ENCODE measurements around the gene EXT2.

EXT2 gene

DNA sequence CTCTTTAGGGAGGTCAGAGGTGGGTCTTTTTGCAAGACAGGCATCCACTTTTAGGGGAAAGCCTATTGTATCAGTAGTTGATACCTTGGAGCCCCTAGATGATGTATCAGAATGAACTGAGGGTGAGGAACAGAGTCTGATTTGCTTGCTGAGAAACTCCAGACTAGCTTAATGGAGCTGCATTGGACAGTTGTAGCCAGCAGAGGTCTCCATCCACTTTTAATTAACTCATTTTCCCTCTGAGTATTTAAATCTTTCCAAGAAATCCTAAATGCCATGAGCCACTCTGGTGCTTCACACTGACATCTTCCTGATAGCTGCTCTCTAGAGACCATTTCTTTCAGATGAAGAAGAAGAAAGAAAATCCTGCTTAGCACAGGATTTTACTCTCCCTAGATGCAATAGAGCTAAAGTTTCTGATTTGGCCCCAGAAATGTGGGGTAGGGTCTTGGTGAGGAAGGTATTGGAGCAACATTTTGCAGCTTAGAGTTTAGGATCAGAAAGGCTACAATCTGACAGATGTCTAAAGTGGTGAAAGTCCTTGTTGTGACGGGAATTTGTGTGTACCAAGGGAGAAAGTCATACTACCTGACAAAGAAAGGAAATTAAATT, 38.0 kb downstream of the EXT2 start:
- no peak for DNase-seq (ENCODE audit: low read depth in 3 of 3)

- no peak for DNase-seq (ENCODE audit: low read depth in 3 of 3)
These were observed 39.1 kb downstream of the EXT2 start for GRCh38 chr11:44134625-44135024.

- DNase-seq (ENCODE audit: low read depth in 3 of 3), result no peak
These were observed 40.9 kb downstream of the EXT2 start for GRCh38 chr11:44136176-44136945.

GRCh38 chr11:44137057-44137456, 41.6 kb downstream of the EXT2 start:
- DNase-seq (ENCODE audit: low read depth in 3 of 3), result no peak

GRCh38 chr11:44138286-44138685, 42.8 kb downstream of the EXT2 start:
- DNase-seq (ENCODE audit: low read depth in 3 of 3), result no peak

DNA sequence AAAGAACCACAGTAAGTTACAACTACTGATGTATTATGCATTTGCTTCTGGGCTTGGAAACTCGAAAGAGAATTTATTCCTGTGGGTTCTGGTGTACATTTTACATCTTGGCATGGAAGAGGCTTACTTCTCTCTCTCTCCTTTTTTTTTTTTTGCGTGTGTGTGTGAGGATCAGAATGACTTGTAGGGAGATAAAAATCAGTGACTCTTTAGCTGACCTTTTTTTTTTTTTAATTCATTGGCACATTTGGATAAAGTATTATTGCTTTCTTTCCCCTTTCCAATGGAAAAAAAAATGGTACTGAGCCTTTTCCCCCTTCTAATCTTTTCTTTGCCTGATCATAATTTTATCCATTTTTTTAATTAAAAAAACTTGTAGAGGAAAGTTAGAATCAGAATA, 43.5 kb downstream of the EXT2 start:
- no peak for DNase-seq (ENCODE audit: low read depth in 3 of 3)

GRCh38 chr11:44139565-44140330, 44.3 kb downstream of the EXT2 start:
- no peak for DNase-seq (ENCODE audit: low read depth in 3 of 3)

DNA sequence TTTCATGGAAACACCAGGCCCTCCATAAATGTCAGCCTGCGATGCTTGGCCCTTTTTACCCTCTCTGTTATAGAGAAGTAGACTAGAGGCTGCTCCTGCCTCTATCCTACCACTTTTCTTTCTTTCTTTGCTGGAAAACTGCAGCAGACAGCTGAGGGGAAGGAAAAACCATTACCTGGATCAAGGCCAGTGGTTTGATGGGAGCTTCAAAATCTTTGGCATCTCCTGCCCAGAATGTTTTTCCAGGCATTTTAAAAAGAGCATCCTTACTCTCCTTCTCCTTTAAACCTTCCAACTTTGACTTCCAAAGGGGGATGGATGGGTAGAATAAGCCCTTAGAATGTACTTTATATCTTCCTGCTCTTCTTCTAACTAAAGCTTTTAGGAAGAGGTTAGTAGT, 44.9 kb downstream of the EXT2 start:
- no peak for DNase-seq (ENCODE audit: low read depth in 3 of 3)

DNA sequence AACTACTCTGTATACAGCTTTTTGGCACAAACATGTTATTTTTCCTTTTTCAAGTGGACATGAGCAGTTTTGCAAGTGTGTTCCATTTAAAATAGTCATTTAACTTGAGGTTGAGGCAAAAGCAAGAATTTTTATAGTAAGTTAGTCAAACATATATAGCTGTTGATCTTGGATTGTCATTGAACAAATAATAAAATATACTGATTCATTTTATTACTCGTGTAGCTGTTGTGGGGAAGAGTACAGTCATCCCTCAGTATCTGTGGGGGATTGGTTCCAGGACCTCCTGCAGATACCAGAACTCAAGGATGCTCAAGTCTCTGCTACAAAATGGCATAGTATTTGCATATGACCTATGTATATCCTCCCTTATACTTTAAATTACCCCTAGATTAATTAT, 45.3 kb downstream of the EXT2 start:
- no peak for DNase-seq (ENCODE audit: low read depth in 3 of 3)

DNA sequence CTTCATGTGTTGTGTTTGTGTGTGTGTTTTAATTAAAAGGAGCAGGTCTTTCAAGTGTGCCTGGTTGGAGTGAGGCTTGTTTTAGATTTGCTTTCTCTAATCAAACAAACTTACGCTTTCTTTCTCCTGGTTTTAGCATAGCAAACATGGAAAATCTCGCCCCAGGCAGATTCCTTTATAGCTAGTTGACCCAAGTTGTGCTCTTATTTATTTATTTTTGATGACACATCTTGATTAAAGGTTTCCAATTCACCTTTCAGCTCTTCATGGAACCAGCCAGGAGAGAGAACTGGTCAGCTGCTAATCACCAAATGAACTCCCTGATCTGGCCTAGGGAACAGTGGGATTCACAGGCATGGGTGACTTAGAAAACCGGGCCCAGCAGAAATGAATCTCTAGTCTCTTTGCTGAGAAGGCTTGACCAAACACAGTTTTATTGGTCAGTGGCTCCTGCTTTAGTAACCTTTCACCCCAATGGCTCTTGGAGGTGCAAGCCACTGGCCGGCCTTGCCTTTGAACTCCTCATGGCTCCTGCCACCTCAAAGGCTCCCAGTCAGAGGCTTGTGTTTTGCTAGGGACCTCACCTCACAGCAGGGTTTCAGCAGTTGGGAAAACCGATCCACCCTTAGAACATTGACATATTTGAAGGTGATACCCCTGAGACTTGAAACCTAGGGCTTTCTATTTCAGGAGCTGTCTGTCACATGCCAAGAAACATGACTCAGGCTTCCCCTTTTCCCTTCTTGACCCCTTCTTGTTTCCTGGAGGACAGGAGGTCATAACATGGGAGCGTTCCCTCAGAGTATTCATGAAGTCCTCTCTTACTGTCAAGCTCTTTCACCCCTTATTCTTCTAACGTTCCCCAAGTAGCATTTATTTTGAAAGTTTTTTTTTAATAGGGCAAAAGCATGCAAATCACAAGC, 48.8 kb downstream of the EXT2 start:
- no peak for DNase-seq (ENCODE audit: low read depth in 3 of 3)

GRCh38 chr11:44145011-44145775, 49.7 kb downstream of the EXT2 start:
- no peak for DNase-seq (ENCODE audit: low read depth in 3 of 3)

- DNase-seq (ENCODE audit: low read depth in 3 of 3), result no peak
These were observed 51.5 kb downstream of the EXT2 start for GRCh38 chr11:44146931-44147330.

DNA sequence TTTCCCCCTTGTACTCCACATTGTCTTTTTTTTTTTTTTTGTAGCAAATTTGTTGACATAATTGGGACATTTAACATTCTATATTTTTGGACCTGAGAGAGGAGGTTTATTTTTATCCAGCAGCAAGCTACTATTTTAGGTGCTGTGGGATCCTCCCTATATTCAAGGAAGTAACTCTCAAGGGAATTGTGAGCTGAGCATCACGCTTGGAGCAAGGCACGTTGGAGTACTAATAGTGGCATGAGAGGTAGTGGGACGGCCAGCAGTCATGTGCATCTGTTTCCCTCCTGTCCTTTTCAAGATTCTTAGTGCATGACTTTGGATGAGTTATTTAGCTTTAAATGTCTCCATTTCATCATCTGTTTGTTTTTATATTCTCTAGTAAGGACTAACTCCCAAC, 52.3 kb downstream of the EXT2 start:
- no peak for DNase-seq (ENCODE audit: low read depth in 3 of 3)

DNA sequence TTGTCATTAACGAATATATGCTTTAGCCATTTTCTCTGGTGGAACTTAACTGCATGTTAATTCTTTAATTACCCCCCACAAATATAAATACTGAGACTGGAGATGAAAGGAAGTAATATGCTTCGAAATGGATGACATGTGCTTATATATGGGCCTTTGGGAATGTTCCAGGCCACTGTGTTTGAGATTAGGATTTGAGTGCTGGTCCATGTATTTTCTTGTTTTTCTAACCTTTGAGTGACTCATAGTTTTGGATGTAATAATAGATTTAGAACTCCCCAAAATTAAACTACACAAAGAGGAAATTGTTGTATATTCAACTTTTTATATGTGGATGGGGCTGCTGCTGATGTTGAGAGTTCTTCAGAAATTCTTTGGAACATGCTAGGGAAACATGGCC, 54.2 kb downstream of the EXT2 start:
- DNase-seq (ENCODE audit: low read depth in 3 of 3), result no peak

GRCh38 chr11:44150401-44150800, 54.9 kb downstream of the EXT2 start:
- DNase-seq (ENCODE audit: low read depth in 3 of 3), result no peak

DNA sequence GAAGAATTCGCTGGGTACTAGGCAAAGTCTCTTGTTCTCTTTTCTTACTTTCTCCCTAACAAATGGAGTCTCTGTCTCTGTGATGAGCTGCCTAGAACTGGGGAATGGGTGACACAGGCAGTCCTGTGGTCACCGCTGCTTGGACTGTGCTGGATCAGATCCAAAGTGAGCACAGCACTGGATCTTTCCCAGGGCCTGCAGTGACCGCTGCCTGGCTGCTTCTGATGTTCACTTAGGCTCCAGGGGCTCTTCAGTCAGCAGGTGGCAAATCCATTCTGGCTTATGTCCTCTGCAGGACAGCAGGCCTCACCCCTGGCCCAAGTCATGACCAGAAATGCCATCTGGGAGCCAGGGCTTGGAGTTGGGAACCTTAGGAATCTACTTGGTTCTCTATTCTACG, 61.5 kb downstream of the EXT2 start:
- no peak for DNase-seq (ENCODE audit: low read depth in 3 of 3)

GRCh38 chr11:44158384-44158783, 62.9 kb downstream of the EXT2 start:
- DNase-seq (ENCODE audit: low read depth in 3 of 3), result no peak

- DNase-seq (ENCODE audit: low read depth in 3 of 3), result no peak
These were observed 64.6 kb downstream of the EXT2 start for GRCh38 chr11:44159848-44160721.

- no peak for DNase-seq (ENCODE audit: low read depth in 3 of 3)
These were observed 66.5 kb downstream of the EXT2 start for GRCh38 chr11:44162004-44162403.

- no peak for DNase-seq (ENCODE audit: low read depth in 3 of 3)
These were observed 67.2 kb downstream of the EXT2 start for GRCh38 chr11:44162662-44163061.
